NCI-H1417 treated with DMSO at 0.1 percent for 48 hours (cell line): Measurements from ENCODE around the gene FASTK.
A peak's percentile ranks its signal among the peaks of the same experiment; 100 is the strongest.

Source experiments
- DNase-seq: peaks from one replicate; lab custom pipeline; 2025; lab: John Stamatoyannopoulos, UW

The FASTK gene

GRCh38 chr7:151080522-151081169, at the start of gene FASTK:
TSS of gene FASTK (minus strand) at chr7:151080809. CDS start at chr7:151080766, 43 bp downstream.
- DNase-seq, result peak; percentile 34

- no peak for DNase-seq
These were observed 49.5 kb upstream of the FASTK start for GRCh38 chr7:151129960-151130591.

- no peak for DNase-seq
These were observed 48.7 kb upstream of the FASTK start for GRCh38 chr7:151129117-151129959.

GRCh38 chr7:151128716-151129115, 48.1 kb upstream of the FASTK start:
- DNase-seq, result no peak

- no peak for DNase-seq
These were observed 47.5 kb upstream of the FASTK start for GRCh38 chr7:151128144-151128543.

- DNase-seq, result no peak
These were observed 46.0 kb upstream of the FASTK start for GRCh38 chr7:151126491-151127137.

- DNase-seq, result no peak
These were observed 45.4 kb upstream of the FASTK start for GRCh38 chr7:151125846-151126481.

GRCh38 chr7:151125470-151125845, 44.8 kb upstream of the FASTK start:
- no peak for DNase-seq

GRCh38 chr7:151124899-151125399, 44.3 kb upstream of the FASTK start:
- DNase-seq, result no peak

- DNase-seq, result no peak
These were observed 43.9 kb upstream of the FASTK start for GRCh38 chr7:151124481-151124880.

- DNase-seq, result no peak
These were observed 43.3 kb upstream of the FASTK start for GRCh38 chr7:151123822-151124464.

- no peak for DNase-seq
These were observed 42.7 kb upstream of the FASTK start for GRCh38 chr7:151123158-151123821.

- DNase-seq, result no peak
These were observed 42.2 kb upstream of the FASTK start for GRCh38 chr7:151122796-151123157.

GRCh38 chr7:151122276-151122675, 41.7 kb upstream of the FASTK start:
- DNase-seq, result no peak

- no peak for DNase-seq
These were observed 41.0 kb upstream of the FASTK start for GRCh38 chr7:151121380-151122170.

GRCh38 chr7:151120896-151121295, 40.3 kb upstream of the FASTK start:
- DNase-seq, result no peak

- no peak for DNase-seq
These were observed 39.3 kb upstream of the FASTK start for GRCh38 chr7:151119902-151120301.

- DNase-seq, result no peak
These were observed 38.4 kb upstream of the FASTK start for GRCh38 chr7:151119055-151119415.

GRCh38 chr7:151118108-151119054, 37.8 kb upstream of the FASTK start:
- DNase-seq, result no peak
